RWPE1 (cell line): Measurements from ENCODE around the gene ETV1.

Experiments used
- CTCF ChIA-PET: fragments of 350-600 bp; sonication (Branson Sonifier 250); formaldehyde crosslinking; extraction: SDS; loops from one replicate; lab custom pipeline; 2021; lab: Yijun Ruan, JAX
- POLR2A ChIA-PET: fragments of 400-600 bp; formaldehyde crosslinking; extraction: SDS; loops from one replicate; lab custom pipeline; 2020; ENCODE audit warnings: antibody characterized with exemption; ENCODE audit not compliant: low non-redundant PET; lab: Yijun Ruan, JAX
- DNase-seq: peaks from one replicate; pipeline ENCODE4 v3.0.0; 2012; ENCODE audit warnings: low spot score
- H3K27ac ChIP-seq: fragments of 450-650 bp; 2 replicates; pipeline ENCODE4 v1.5.1; 2017
- TF ChIP-seq, protein P1 (sequence below): fragments of 450-650 bp; conservative IDR thresholded peaks from 2 replicates; pipeline ENCODE4 v1.5.1; 2017; ENCODE audit warnings: low read depth, mild to moderate bottlenecking

Gene ETV1

GRCh38 chr7:13911909-13912308, 77.6 kb downstream of the ETV1 start:
- H3K27ac ChIP-seq = no peak overlapping the region
- no peak for DNase-seq
- POLR2A ChIA-PET = no interaction called here
- CTCF ChIA-PET = interaction anchor here (0.6 kb wide), 1 partner anchor 345 kb away, joined by 4 read pairs; no protein-coding TSS in a partner anchor
- TF ChIP-seq, protein P1, sequence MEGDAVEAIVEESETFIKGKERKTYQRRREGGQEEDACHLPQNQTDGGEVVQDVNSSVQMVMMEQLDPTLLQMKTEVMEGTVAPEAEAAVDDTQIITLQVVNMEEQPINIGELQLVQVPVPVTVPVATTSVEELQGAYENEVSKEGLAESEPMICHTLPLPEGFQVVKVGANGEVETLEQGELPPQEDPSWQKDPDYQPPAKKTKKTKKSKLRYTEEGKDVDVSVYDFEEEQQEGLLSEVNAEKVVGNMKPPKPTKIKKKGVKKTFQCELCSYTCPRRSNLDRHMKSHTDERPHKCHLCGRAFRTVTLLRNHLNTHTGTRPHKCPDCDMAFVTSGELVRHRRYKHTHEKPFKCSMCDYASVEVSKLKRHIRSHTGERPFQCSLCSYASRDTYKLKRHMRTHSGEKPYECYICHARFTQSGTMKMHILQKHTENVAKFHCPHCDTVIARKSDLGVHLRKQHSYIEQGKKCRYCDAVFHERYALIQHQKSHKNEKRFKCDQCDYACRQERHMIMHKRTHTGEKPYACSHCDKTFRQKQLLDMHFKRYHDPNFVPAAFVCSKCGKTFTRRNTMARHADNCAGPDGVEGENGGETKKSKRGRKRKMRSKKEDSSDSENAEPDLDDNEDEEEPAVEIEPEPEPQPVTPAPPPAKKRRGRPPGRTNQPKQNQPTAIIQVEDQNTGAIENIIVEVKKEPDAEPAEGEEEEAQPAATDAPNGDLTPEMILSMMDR = no peak

GRCh38 chr7:13910805-13911551, 78.5 kb downstream of the ETV1 start:
- H3K27ac ChIP-seq = no peak overlapping the region
- POLR2A ChIA-PET = no interaction called here
- DNase-seq = no peak
- CTCF ChIA-PET = interaction anchor here (0.6 kb wide), 1 partner anchor 137 kb away, joined by 4 read pairs; no protein-coding TSS in a partner anchor
- TF ChIP-seq, protein P1 = no peak

DNA sequence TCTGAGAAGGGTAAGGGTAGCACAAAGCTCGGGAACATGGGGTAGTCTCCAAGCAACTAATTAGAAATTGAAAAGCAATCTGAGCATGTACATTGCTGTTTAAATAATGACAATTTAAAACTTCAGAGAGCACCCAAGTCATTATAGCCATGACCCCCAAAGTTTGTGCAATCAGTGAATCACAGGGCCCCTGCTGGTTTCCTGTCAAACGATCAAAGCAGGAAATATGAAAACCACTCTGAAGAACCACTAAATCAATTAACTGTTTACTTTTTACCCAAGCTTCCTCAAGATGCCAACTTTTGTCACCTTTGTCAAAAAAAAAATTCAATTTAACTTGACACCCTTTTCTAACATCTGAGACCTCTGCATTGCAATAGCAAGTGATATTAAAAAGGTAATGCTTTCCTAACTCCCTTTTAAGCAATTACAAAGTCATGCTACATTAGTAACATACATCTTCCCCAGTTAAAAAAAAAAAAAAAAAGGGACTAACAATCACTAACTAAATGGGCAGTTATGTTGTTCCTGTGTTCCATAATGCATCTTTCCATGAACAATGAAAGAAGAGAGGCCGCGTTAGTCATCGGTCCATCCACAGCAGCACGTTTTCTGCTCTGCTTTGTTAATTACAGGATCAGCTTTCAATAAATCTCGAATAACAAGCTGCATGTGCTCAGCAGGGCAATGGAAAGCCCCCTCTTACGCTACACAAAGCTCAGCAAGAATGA, 80.6 kb downstream of the ETV1 start:
- POLR2A ChIA-PET = no interaction called here
- CTCF ChIA-PET = no interaction called here
- DNase-seq = no peak
- H3K27ac ChIP-seq = no peak overlapping the region
- TF ChIP-seq, protein P1 = no peak

GRCh38 chr7:13907831-13908230, 81.6 kb downstream of the ETV1 start:
- TF ChIP-seq, protein P1 = no peak
- CTCF ChIA-PET = no interaction called here

DNA sequence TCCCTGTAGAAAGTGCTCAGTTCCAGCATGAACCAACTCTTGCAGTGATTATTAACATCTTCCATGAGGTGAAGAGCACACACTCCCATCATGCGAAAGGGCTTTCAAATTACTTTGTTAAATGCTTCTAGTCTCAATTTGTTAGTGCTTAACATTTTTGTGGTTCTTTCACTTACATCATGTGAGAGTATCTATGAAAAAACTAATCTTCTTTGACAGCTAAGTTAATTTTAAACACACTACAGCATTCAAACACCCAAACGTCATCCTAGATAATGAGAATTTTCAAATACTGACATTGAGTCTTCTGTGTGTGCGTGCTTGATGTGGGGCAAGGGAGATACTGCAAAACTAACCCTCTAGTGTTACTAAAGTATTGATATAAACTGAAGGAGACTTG, 84.8 kb downstream of the ETV1 start:
- H3K27ac ChIP-seq = no peak overlapping the region
- ChIA-PET POLR2A (no interaction called here), CTCF (interaction anchor here (0.6 kb wide), 1 partner anchor 1122 kb away, joined by 3 read pairs; no protein-coding TSS in a partner anchor)
- no peak for DNase-seq
- TF ChIP-seq, protein P1 = no peak

More at GRCh38 chr7:13907831-13908230, 81.6 kb downstream of the ETV1 start:
- POLR2A ChIA-PET = no interaction called here
- no peak overlapping the region for H3K27ac ChIP-seq
- no peak for DNase-seq

DNA sequence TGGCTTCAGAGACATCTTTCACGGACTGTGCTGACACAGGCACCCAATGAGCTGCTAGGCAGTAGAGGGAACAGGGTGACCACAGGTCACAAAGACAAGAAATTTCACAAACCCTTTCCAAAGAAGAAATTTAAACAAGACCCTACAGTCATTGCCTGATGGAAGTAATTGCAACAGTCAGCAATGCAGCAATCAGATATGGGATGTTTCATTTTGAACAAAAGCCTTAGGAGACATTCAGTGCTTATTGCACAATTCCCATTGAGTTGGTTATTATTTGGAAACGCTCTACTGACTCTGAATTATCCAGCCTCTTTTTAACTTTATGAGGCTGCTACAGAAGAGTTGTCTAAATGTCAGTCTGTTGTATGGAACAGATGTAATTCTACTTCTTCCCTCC, 85.5 kb downstream of the ETV1 start:
- no peak overlapping the region for H3K27ac ChIP-seq
- CTCF ChIA-PET = no interaction called here
- POLR2A ChIA-PET = no interaction called here
- TF ChIP-seq, protein P1 = no peak
- DNase-seq = no peak
